ENCODE measurements around the gene TACO1.

The TACO1 gene

GRCh38 chr17:63600569-63601438, at the start of gene TACO1 (continued):
- no peak for TF ChIP-seq ZNF26 (tag by site-specific recombination; IDR thresholded peaks at IDR 0.05)
- no peak for TF ChIP-seq EGR2 (tag by site-specific recombination; IDR thresholded peaks at IDR 0.05; ENCODE audit: low read depth)
- TF ChIP-seq ZNF239 (tag by site-specific recombination; IDR thresholded peaks at IDR 0.05): peak; percentile 78; the same call in 1 of the 2 replicates
- TF ChIP-seq ZNF48 (tag by site-specific recombination; IDR thresholded peaks at IDR 0.05): no peak
- TF ChIP-seq ZNF549 (tag by site-specific recombination; IDR thresholded peaks at IDR 0.05): no peak
- peak; percentile 88; the same call in 1 of the 2 replicates for TF ChIP-seq ZNF624 (tag by site-specific recombination; IDR thresholded peaks at IDR 0.05)
- TF ChIP-seq RBAK (tag by site-specific recombination; IDR thresholded peaks at IDR 0.05): no peak
- 0 out of 2 replicates have a peak, but pooled peaks have one; percentile 71 for TF ChIP-seq ZNF704 (tag by site-specific recombination; IDR thresholded peaks at IDR 0.05)
- no peak for TF ChIP-seq ZNF202 (tag by site-specific recombination; IDR thresholded peaks at IDR 0.05; ENCODE audit: borderline replicate concordance)
- no peak for TF ChIP-seq ZNF175 (tag by site-specific recombination; IDR thresholded peaks at IDR 0.05)
- TF ChIP-seq SP7 (tag by site-specific recombination; IDR thresholded peaks at IDR 0.05): peak; percentile 92
- peak; percentile 21; the same call in 1 of the 2 replicates for TF ChIP-seq ZFHX2 (tag by site-specific recombination; conservative IDR thresholded peaks at IDR 0.05)
- no peak for TF ChIP-seq ZNF311 (tag by site-specific recombination; IDR thresholded peaks at IDR 0.05; ENCODE audit: borderline replicate concordance)
- peak; percentile 76; the same call in 1 of the 2 replicates for TF ChIP-seq ZNF792 (tag by site-specific recombination; IDR thresholded peaks at IDR 0.05)
- TF ChIP-seq ZNF16 (tag by site-specific recombination; IDR thresholded peaks at IDR 0.05; ENCODE audit: low read depth): no peak
- TF ChIP-seq ZNF830 (tag by site-specific recombination; IDR thresholded peaks at IDR 0.05; ENCODE audit: low read depth): no peak
- no peak for TF ChIP-seq ZBTB1 (tag by site-specific recombination; IDR thresholded peaks at IDR 0.05)
- TF ChIP-seq ZNF571 (tag by site-specific recombination; IDR thresholded peaks at IDR 0.05): no peak
- peak; percentile 87 for TF ChIP-seq YY1 (tag by site-specific recombination; IDR thresholded peaks at IDR 0.05)
- TF ChIP-seq PRDM2 (tag by site-specific recombination; IDR thresholded peaks at IDR 0.05; ENCODE audit: borderline replicate concordance): no peak; the same call in 1 of the 2 replicates
- 0 out of 2 replicates have a peak, but pooled peaks have one; percentile 51 for TF ChIP-seq ZNF677 (tag by site-specific recombination; IDR thresholded peaks at IDR 0.05)
- TF ChIP-seq ZFP3 (tag by site-specific recombination; IDR thresholded peaks at IDR 0.05; ENCODE audit: low read depth): peak; percentile 12; the same call in 1 of the 2 replicates
- no peak for TF ChIP-seq ZNF747 (tag by site-specific recombination; IDR thresholded peaks at IDR 0.05)
- no peak for TF ChIP-seq IKZF3 (tag by site-specific recombination; IDR thresholded peaks at IDR 0.05)
- TF ChIP-seq ZNF521 (tag by site-specific recombination; IDR thresholded peaks at IDR 0.05): no peak
- TF ChIP-seq INSM2 (tag by site-specific recombination; IDR thresholded peaks at IDR 0.05): peak; percentile 85
- no peak for TF ChIP-seq ZNF19 (tag by site-specific recombination; IDR thresholded peaks at IDR 0.05; ENCODE audit: low read depth)
